SK-N-SH treated with all-trans-retinoic acid at 6 μM for 48 hours (cell line): Measurements from ENCODE around the gene MKRN1.
"Not testable (repeated sequence)": the region's sequence is repeated elsewhere in the genome, so short reads cannot be mapped to it uniquely, and the experiment has no call there.

Experiments
- ATAC-seq: fragments of 200-7000 bp; cut with Tn5 transposase; 3 replicates; pipeline ENCODE4 v1.9.1; 2020; ENCODE audit warnings: mild to moderate bottlenecking, moderate library complexity
- ARNTL ChIP-seq: fragments of 450-650 bp; formaldehyde crosslinking; IDR thresholded peaks from 2 replicates; pipeline ENCODE4 v1.5.0; 2020; ENCODE audit warnings: low read depth, mild to moderate bottlenecking, moderate library complexity, borderline replicate concordance
- BACH2 ChIP-seq: fragments of 250-450 bp; sonication (Bioruptor Pico); IDR thresholded peaks from 2 replicates; pipeline ENCODE4 v1.9.0; 2021; ENCODE audit warnings: mild to moderate bottlenecking, borderline replicate concordance
- CREB5 ChIP-seq: fragments of 250-450 bp; sonication (Bioruptor Pico); IDR thresholded peaks from 2 replicates; pipeline ENCODE4 v1.5.1; 2020; ENCODE audit warnings: low read depth, mild to moderate bottlenecking, moderate library complexity
- CSDC2 ChIP-seq: fragments of 250-450 bp; sonication (Bioruptor Pico); IDR thresholded peaks from 2 replicates; pipeline ENCODE4 v1.5.0; 2020; ENCODE audit warnings: mild to moderate bottlenecking, moderate library complexity
- CSRNP3 ChIP-seq: fragments of 250-450 bp; sonication (Bioruptor Pico); IDR thresholded peaks from 2 replicates; pipeline ENCODE4 v1.5.1; 2021; ENCODE audit warnings: mild to moderate bottlenecking, moderate library complexity
- ESRRG ChIP-seq: fragments of 250-450 bp; sonication (Bioruptor Pico); IDR thresholded peaks from 2 replicates; pipeline ENCODE4 v1.6.1; 2021; ENCODE audit warnings: mild to moderate bottlenecking
- GLIS3 ChIP-seq: fragments of 250-450 bp; sonication (Bioruptor Pico); IDR thresholded peaks from 2 replicates; pipeline ENCODE4 v1.5.0; 2020; ENCODE audit warnings: mild to moderate bottlenecking, moderate library complexity
- ISL1 ChIP-seq: fragments of 250-450 bp; sonication (Bioruptor Pico); IDR thresholded peaks from 2 replicates; pipeline ENCODE4 v2.1.2; 2022; ENCODE audit warnings: mild to moderate bottlenecking, moderate library complexity
- OSR1 ChIP-seq: fragments of 250-450 bp; sonication (Bioruptor Pico); IDR thresholded peaks from 2 replicates; pipeline ENCODE4 v1.8.0; 2022; ENCODE audit warnings: moderate library complexity, mild to moderate bottlenecking, inconsistent platforms
- PATZ1 ChIP-seq: fragments of 250-450 bp; sonication (Bioruptor Pico); IDR thresholded peaks from 2 replicates; pipeline ENCODE4 v1.8.0; 2020; ENCODE audit warnings: mild to moderate bottlenecking, moderate library complexity, borderline replicate concordance
- POU6F1 ChIP-seq: fragments of 250-450 bp; sonication (Bioruptor Pico); IDR thresholded peaks from 2 replicates; pipeline ENCODE4 v1.8.0; 2021; ENCODE audit warnings: low read depth, mild to moderate bottlenecking, moderate library complexity, borderline replicate concordance
- PPARA ChIP-seq: fragments of 250-450 bp; sonication (Bioruptor Pico); IDR thresholded peaks from 2 replicates; pipeline ENCODE4 v1.5.0; 2020; ENCODE audit warnings: mild to moderate bottlenecking, borderline replicate concordance
- RARB ChIP-seq: fragments of 250-450 bp; sonication (Bioruptor Pico); IDR thresholded peaks from 2 replicates; pipeline ENCODE4 v1.8.0; 2021; ENCODE audit warnings: mild to moderate bottlenecking, moderate library complexity
- SNAI2 ChIP-seq: fragments of 250-450 bp; sonication (Bioruptor Pico); IDR thresholded peaks from 2 replicates; pipeline ENCODE4 v1.5.0; 2020; ENCODE audit warnings: mild to moderate bottlenecking, moderate library complexity
- TCF4 ChIP-seq: fragments of 250-450 bp; sonication (Bioruptor Pico); IDR thresholded peaks from 2 replicates; pipeline ENCODE4 v1.8.0; 2021; ENCODE audit warnings: mild to moderate bottlenecking, moderate library complexity, borderline replicate concordance
- TOX ChIP-seq: fragments of 250-450 bp; sonication (Bioruptor Pico); IDR thresholded peaks from 2 replicates; pipeline ENCODE4 v1.8.0; 2021; ENCODE audit warnings: mild to moderate bottlenecking, moderate library complexity, borderline replicate concordance
- TSHZ2 ChIP-seq: fragments of 250-450 bp; sonication (Bioruptor Pico); IDR thresholded peaks from 2 replicates; pipeline ENCODE4 v1.5.0; 2020; ENCODE audit warnings: mild to moderate bottlenecking, moderate library complexity
- ZC3H10 ChIP-seq: fragments of 250-450 bp; sonication (Bioruptor Pico); IDR thresholded peaks from 2 replicates; pipeline ENCODE4 v1.5.1; 2021; ENCODE audit warnings: mild to moderate bottlenecking, moderate library complexity
- ZFP30 ChIP-seq: fragments of 450-650 bp; formaldehyde crosslinking; IDR thresholded peaks from 2 replicates; pipeline ENCODE4 v1.5.0; 2022; ENCODE audit warnings: mild to moderate bottlenecking, moderate library complexity
- ZNF70 ChIP-seq: fragments of 450-650 bp; formaldehyde crosslinking; IDR thresholded peaks from 2 replicates; pipeline ENCODE4 v1.5.0; 2020; ENCODE audit warnings: mild to moderate bottlenecking, moderate library complexity
- ZNF8 ChIP-seq: fragments of 450-650 bp; formaldehyde crosslinking; IDR thresholded peaks from 2 replicates; pipeline ENCODE4 v1.5.0; 2020; ENCODE audit warnings: mild to moderate bottlenecking, moderate library complexity

The MKRN1 gene

GRCh38 chr7:140501966-140502365, 22.7 kb upstream of the MKRN1 start:
- TF ChIP-seq TSHZ2 (CRISPR knock-in tag) = no peak
- no peak for TF ChIP-seq OSR1 (CRISPR knock-in tag)
- TF ChIP-seq ZC3H10 (CRISPR knock-in tag) = no peak
- no peak for TF ChIP-seq ZFP30 (CRISPR knock-in tag)
- no peak for TF ChIP-seq ISL1 (CRISPR knock-in tag)
- TF ChIP-seq ARNTL (CRISPR knock-in tag) = no peak
- TF ChIP-seq CSDC2 (CRISPR knock-in tag) = no peak
- no peak for TF ChIP-seq PPARA (CRISPR knock-in tag)
- no peak for TF ChIP-seq CSRNP3
- TF ChIP-seq GLIS3 (CRISPR knock-in tag) = no peak
- TF ChIP-seq, all 23 proteins: peak for 0
- no peak for ATAC-seq

- ATAC-seq = not testable (repeated sequence)
Observed at GRCh38 chr7:140497807-140498206, 18.5 kb upstream of the MKRN1 start.

- no peak for TF ChIP-seq ESRRG (CRISPR knock-in tag)
- TF ChIP-seq ZNF70 (CRISPR knock-in tag) = no peak
- TF ChIP-seq CREB5 = no peak
- no peak for TF ChIP-seq ISL1 (CRISPR knock-in tag)
- TF ChIP-seq CSDC2 (CRISPR knock-in tag) = no peak
- TF ChIP-seq, all 23 proteins: peak for 0
- no peak for ATAC-seq
Observed at GRCh38 chr7:140497241-140497769, 18.0 kb upstream of the MKRN1 start.

- ATAC-seq = no peak
- TF ChIP-seq ZFP30 (CRISPR knock-in tag) (no peak), SNAI2 (CRISPR knock-in tag) (no peak), TOX (CRISPR knock-in tag) (no peak), RARB (no peak)
- TF ChIP-seq, all 23 proteins: peak for 0
Observed at GRCh38 chr7:140495514-140496097, 16.3 kb upstream of the MKRN1 start.

GRCh38 chr7:140494867-140495266, 15.6 kb upstream of the MKRN1 start:
- ATAC-seq = no peak
- no peak for TF ChIP-seq PPARA (CRISPR knock-in tag)
- TF ChIP-seq ARNTL (CRISPR knock-in tag) = no peak
- no peak for TF ChIP-seq TCF4 (CRISPR knock-in tag)
- TF ChIP-seq BACH2 = no peak
- TF ChIP-seq ZNF70 (CRISPR knock-in tag) = no peak
- no peak for TF ChIP-seq PATZ1
- no peak for TF ChIP-seq RARB
- TF ChIP-seq POU6F1 (CRISPR knock-in tag) = no peak
- TF ChIP-seq OSR1 (CRISPR knock-in tag) = no peak
- no peak for TF ChIP-seq TSHZ2 (CRISPR knock-in tag)
- no peak for TF ChIP-seq ESRRG (CRISPR knock-in tag)
- TF ChIP-seq ZNF8 (CRISPR knock-in tag) = no peak
- TF ChIP-seq ISL1 (CRISPR knock-in tag) = no peak
- TF ChIP-seq ZC3H10 (CRISPR knock-in tag) = no peak
